H1 (cell line): ENCODE data around the gene MAGI2. TPM values are rescaled to one million over a fixed set of nuclear protein-coding genes. Genes with fewer than 3 reads are reported as not detected.

Experiments used
- CTCF ChIA-PET: fragments of 300-600 bp; sonication (Branson Sonifier 250); formaldehyde crosslinking; loops from one replicate; lab custom pipeline; 2021; ENCODE audit not compliant: partially characterized antibody; lab: Charles Lee
- POLR2A ChIA-PET: fragments of 300-600 bp; sonication (Branson Sonifier 250); formaldehyde crosslinking; loops from one replicate; lab custom pipeline; 2021; ENCODE audit warnings: inconsistent platforms; ENCODE audit not compliant: partially characterized antibody; lab: Charles Lee
- DNase-seq, 2 experiments: peaks; one replicate each; pipeline versions ENCODE4 v3.0.0 to v3.0.0-alpha.2; 2010 to 2022; ENCODE audit warnings: low spot score in 2 of 2, low read depth in 1 of 2, mixed read lengths in 1 of 2
- FAIRE-seq: peaks from 2 replicates; lab custom pipeline; 2011; peaks lifted over from hg19 to GRCh38; lab: Jason Lieb, UNC
- H2AFZ ChIP-seq: 2 replicates; pipeline ENCODE4 v1.8.1; 2012; ENCODE audit warnings: low read length, inconsistent platforms
- H2AK5ac ChIP-seq: 2 replicates; pipeline ENCODE4 v1.6.1; 2013; ENCODE audit warnings: low read depth, low read length
- H2BK120ac ChIP-seq: replicated peaks from 2 replicates; pipeline ENCODE3; 2013; ENCODE audit warnings: low read depth, low read length, inconsistent platforms
- H2BK12ac ChIP-seq: 2 replicates; pipeline ENCODE4 v1.6.1; 2013; ENCODE audit warnings: low read depth, low read length
- H2BK15ac ChIP-seq: 2 replicates; pipeline ENCODE4 v1.6.1; 2013; ENCODE audit warnings: low read length
- H2BK20ac ChIP-seq: 2 replicates; pipeline ENCODE4 v1.6.1; 2013; ENCODE audit warnings: low read length
- H2BK5ac ChIP-seq: 2 replicates; pipeline ENCODE4 v1.6.1; 2013; ENCODE audit warnings: low read depth, low read length
- H3K14ac ChIP-seq: 2 replicates; pipeline ENCODE4 v1.6.1; 2013; ENCODE audit warnings: inconsistent platforms; ENCODE audit not compliant: insufficient read length
- H3K18ac ChIP-seq: 2 replicates; pipeline ENCODE4 v1.6.1; 2013; ENCODE audit warnings: low read length; ENCODE audit errors: extremely low read depth
- H3K23ac ChIP-seq: 2 replicates; pipeline ENCODE4 v1.6.1; 2013; ENCODE audit warnings: inconsistent platforms; ENCODE audit not compliant: insufficient read length
- H3K23me2 ChIP-seq: 2 replicates; pipeline ENCODE4 v1.6.1; 2013; ENCODE audit warnings: low read depth, low read length
- H3K27ac ChIP-seq: 2 replicates; pipeline ENCODE4 v1.6.1; 2011; ENCODE audit warnings: low read depth, low read length, inconsistent platforms
- H3K27me3 ChIP-seq, 4 experiments: replicated peaks in 1 of 4; 1 replicate in 1 of 4; 2 replicates in 3 of 4; pipeline versions ENCODE4 v1.6.1 to v1.8.1; 2011 to 2013; ENCODE audit warnings: low read length in 3 of 4, mild to moderate bottlenecking in 3 of 4, inconsistent platforms in 2 of 4, mixed read lengths in 2 of 4, moderate library complexity in 1 of 4; ENCODE audit not compliant: control insufficient read depth in 3 of 4, insufficient read depth in 3 of 4; ENCODE audit errors: extremely low read depth in 1 of 4
- H3K36me3 ChIP-seq, 4 experiments: 2 replicates each; pipeline versions ENCODE4 v1.6.1 to v1.8.1; 2011 to 2013; ENCODE audit warnings: mild to moderate bottlenecking in 4 of 4, low read length in 3 of 4, moderate library complexity in 2 of 4, control low read depth in 1 of 4, inconsistent platforms in 1 of 4; ENCODE audit not compliant: insufficient read depth in 4 of 4, control insufficient read depth in 2 of 4
- H3K4ac ChIP-seq: replicated peaks from 2 replicates; pipeline ENCODE3; 2013; ENCODE audit warnings: low read length, low read depth, mixed read lengths, inconsistent platforms; ENCODE audit not compliant: insufficient read length
- H3K4me1 ChIP-seq, 4 experiments: replicated peaks in 1 of 4; 1 replicate in 1 of 4; 2 replicates in 3 of 4; pipeline versions ENCODE4 v1.6.1 to v1.8.1; 2011 to 2013; ENCODE audit warnings: low read length in 3 of 4, inconsistent platforms in 2 of 4, mixed read lengths in 1 of 4; ENCODE audit not compliant: insufficient read depth in 4 of 4, control insufficient read depth in 3 of 4
- H3K4me2 ChIP-seq, 2 experiments: 2 replicates each; pipeline versions ENCODE4 v1.6.1 to v1.8.1; 2011 to 2013; ENCODE audit warnings: low read depth in 2 of 2, low read length in 2 of 2, control low read depth in 1 of 2, inconsistent platforms in 1 of 2, mild to moderate bottlenecking in 1 of 2; ENCODE audit not compliant: insufficient read depth in 1 of 2
- H3K4me3 ChIP-seq, 4 experiments: fragments of 200-600, 300-600 bp in 1 of 4; sonication (generic), shearing (Covaris generic), sonication (Bioruptor Twin) in 1 of 4; 2 replicates each; pipeline versions ENCODE4 v1.5.1 to v1.8.1; 2011 to 2016; ENCODE audit warnings: low read length in 4 of 4, low read depth in 3 of 4, control low read depth in 2 of 4, inconsistent platforms in 2 of 4, mild to moderate bottlenecking in 2 of 4, mixed read lengths in 1 of 4, moderate library complexity in 1 of 4; ENCODE audit not compliant: insufficient read depth in 2 of 4; ENCODE audit errors: extremely low read depth in 1 of 4
- H3K56ac ChIP-seq: replicated peaks from 2 replicates; pipeline ENCODE3; 2013; ENCODE audit warnings: low read depth, mild to moderate bottlenecking, mixed read lengths, low read length, inconsistent platforms; ENCODE audit not compliant: insufficient read length
- H3K79me1 ChIP-seq: 2 replicates; pipeline ENCODE4 v1.6.1; 2013; ENCODE audit warnings: low read depth, low read length, control low read depth
- H3K79me2 ChIP-seq, 2 experiments: 2 replicates each; pipeline versions ENCODE4 v1.6.1 to v1.8.1; 2012 to 2013; ENCODE audit warnings: low read length in 2 of 2, mild to moderate bottlenecking in 2 of 2, inconsistent platforms in 1 of 2; ENCODE audit not compliant: insufficient read depth in 2 of 2, control insufficient read depth in 1 of 2
- H3K9ac ChIP-seq, 4 experiments: replicated peaks in 1 of 4; 1 replicate in 1 of 4; 2 replicates in 3 of 4; pipeline versions ENCODE4 v1.6.1 to v1.8.1; 2011 to 2013; ENCODE audit warnings: low read depth in 3 of 4, low read length in 3 of 4, control low read depth in 2 of 4, mild to moderate bottlenecking in 2 of 4, moderate library complexity in 2 of 4, inconsistent platforms in 1 of 4; ENCODE audit errors: extremely low read depth in 1 of 4
- H3K9me3 ChIP-seq, 2 experiments: 2 replicates each; pipeline versions ENCODE4 v1.6.1 to v1.8.1; 2012 to 2013; ENCODE audit warnings: mild to moderate bottlenecking in 2 of 2, moderate library complexity in 2 of 2, control low read depth in 1 of 2, inconsistent platforms in 1 of 2, low read depth in 1 of 2, low read length in 1 of 2, mixed read lengths in 1 of 2; ENCODE audit not compliant: insufficient read depth in 2 of 2
- H4K20me1 ChIP-seq, 2 experiments: replicated peaks in 1 of 2; 2 replicates each; pipeline versions ENCODE3 to v1.8.1; 2011 to 2013; ENCODE audit warnings: inconsistent platforms in 2 of 2, low read length in 2 of 2, mild to moderate bottlenecking in 1 of 2; ENCODE audit not compliant: insufficient read depth in 2 of 2, control insufficient read depth in 1 of 2
- H4K5ac ChIP-seq: 2 replicates; pipeline ENCODE4 v1.6.1; 2013; ENCODE audit warnings: low read length, low read depth, mixed read lengths, inconsistent platforms; ENCODE audit not compliant: insufficient read length
- H4K8ac ChIP-seq: 2 replicates; pipeline ENCODE4 v1.8.0; 2013; ENCODE audit warnings: mild to moderate bottlenecking, moderate library complexity, low read length, inconsistent platforms; ENCODE audit not compliant: insufficient read depth; ENCODE audit errors: extremely low read depth
- H4K91ac ChIP-seq: replicated peaks from 2 replicates; pipeline ENCODE3; 2013; ENCODE audit warnings: low read length, mixed read lengths, inconsistent platforms; ENCODE audit not compliant: insufficient read length
- CBX5 ChIP-seq: fragments of 300-800, 300-1000 bp; sonication (generic); IDR thresholded peaks from 2 replicates; pipeline ENCODE4 v1.7.1; 2016; ENCODE audit warnings: antibody characterized with exemption, low read length, low read depth
- CTCF ChIP-seq, 3 experiments: IDR thresholded peaks; 1 replicate in 2 of 3; 2 replicates in 1 of 3; pipeline versions ENCODE4 v1.5.1 to v1.6.1; 2011; ENCODE audit warnings: low read length in 3 of 3, mild to moderate bottlenecking in 3 of 3, inconsistent platforms in 2 of 3, low read depth in 1 of 3, moderate library complexity in 1 of 3; ENCODE audit not compliant: insufficient read depth in 1 of 3; ENCODE audit errors: control extremely low read depth in 1 of 3
- HDAC2 ChIP-seq, 2 experiments: fragments of 300-600 bp in 1 of 2; sonication (generic) in 1 of 2; IDR thresholded peaks; 2 replicates each; pipeline ENCODE4 v1.6.1; 2011 to 2012; ENCODE audit warnings: low read depth in 2 of 2, low read length in 2 of 2, mild to moderate bottlenecking in 2 of 2, moderate library complexity in 2 of 2, borderline replicate concordance in 1 of 2, inconsistent platforms in 1 of 2
- HDAC6 ChIP-seq: IDR thresholded peaks from one replicate; pipeline ENCODE4 v1.7.1; 2012; ENCODE audit warnings: low read depth, mild to moderate bottlenecking, inconsistent platforms, low read length, moderate library complexity
- KDM4A ChIP-seq: IDR thresholded peaks from one replicate; pipeline ENCODE4 v1.7.1; 2012; ENCODE audit warnings: low read depth, mild to moderate bottlenecking, moderate library complexity, low read length, inconsistent platforms; ENCODE audit not compliant: severe bottlenecking
- PHF8 ChIP-seq: fragments of 200-600 bp; sonication (generic); conservative IDR thresholded peaks from 2 replicates; pipeline ENCODE4 v1.7.1; 2012; ENCODE audit warnings: low read depth, mild to moderate bottlenecking, inconsistent platforms, low read length, moderate library complexity
- POLR2A ChIP-seq, 2 experiments: IDR thresholded peaks; 1 replicate in 1 of 2; 2 replicates in 1 of 2; pipeline ENCODE4 v1.6.1; 2011; ENCODE audit warnings: low read depth in 2 of 2, low read length in 2 of 2, mild to moderate bottlenecking in 2 of 2; ENCODE audit errors: control extremely low read depth in 1 of 2
- RFX5 ChIP-seq: IDR thresholded peaks from 2 replicates; pipeline ENCODE4 v1.6.1; 2011; ENCODE audit warnings: low read depth, low read length, improper control_type of control experiment, borderline replicate concordance
- SUZ12 ChIP-seq: fragments of 200-600 bp; sonication (generic); IDR thresholded peaks from 2 replicates; pipeline ENCODE4 v1.6.1; 2012; ENCODE audit warnings: mild to moderate bottlenecking, inconsistent platforms, low read length, moderate library complexity, mixed read lengths
- TAF1 ChIP-seq: IDR thresholded peaks from 2 replicates; pipeline ENCODE4 v1.6.1; 2011; ENCODE audit warnings: mild to moderate bottlenecking, low read depth, low read length
- WGBS, 2 experiments: shearing (Covaris generic) in 1 of 2; methylation state at CpG; one replicate each; pipeline versions ENCODE4 v1.1.6 to v1.1.7; 2013 to 2015; ENCODE audit warnings: low lambda C conversion rate in 2 of 2, mixed read lengths in 2 of 2, inconsistent platforms in 1 of 2, low coverage in 1 of 2, missing lambda C conversion rate in 1 of 2; ENCODE audit not compliant: insufficient replicate concordance in 2 of 2, insufficient coverage in 1 of 2, insufficient read length in 1 of 2; ENCODE audit errors: extremely low coverage in 1 of 2, missing lambda C conversion rate in 1 of 2; 5-methylcytosine and 5-hydroxymethylcytosine counted together
- polyA plus RNA-seq, 7 experiments: library from polyadenylated mRNA; depleted of rRNA in 3 of 7; stranded (reverse) in 5 of 7; unstranded in 2 of 7; fragments of >200 nt in 5 of 7; fragments of 200-250 nt in 2 of 7; gene quantifications; 1 replicate in 5 of 7; 2 replicates in 1 of 7; 4 replicates in 1 of 7; pipeline versions ENCODE4 v1.2.1 to v1.2.3, GENCODE V29; 2011 to 2013; ENCODE audit warnings: missing spikeins in 2 of 7, mixed read lengths in 2 of 7
- total RNA-seq: library from RNA; stranded (reverse); fragmentation: NEBNext Ultra II Directional; extraction: Animal tissue kit (Norgen Biotek cat#: 25700); gene quantifications from 2 replicates; pipeline ENCODE4 v1.2.1, GENCODE V29; 2021
- TF ChIP-seq, protein P1 (sequence below): IDR thresholded peaks from 2 replicates; pipeline ENCODE4 v1.6.1; 2012; ENCODE audit warnings: inconsistent platforms

Gene MAGI2
- total and polyA plus RNA-seq, 2 of the 8 experiments (the other 6 are each of a cell fraction or from before 2014, with no cell fraction given): 6.0 to 27.3 TPM

- Histone ChIP-seq H3K4me3 (no peak overlapping the region), H3K79me2 (no peaks in the 10 kb centered on the region), H4K5ac (no peak overlapping the region), H3K9me3 (no peaks in the 10 kb centered on the region), H3K14ac (no peak overlapping the region), H3K79me1 (no peaks in the 10 kb centered on the region), H2AFZ (no peak overlapping the region), H4K91ac (no peak overlapping the region), H3K18ac (no peak overlapping the region), H3K9ac (no peak overlapping the region), H3K36me3 (peaks cover 0 to 4% (median 2%) of the 10 kb centered on the region in 4 experiments; a peak in 3 of 8 replicates), H3K4me2 (no peak overlapping the region), H3K27ac (no peak overlapping the region), H2BK5ac (no peak overlapping the region), H4K8ac (no peak overlapping the region), H2BK12ac (no peak overlapping the region), H2BK15ac (no peak overlapping the region), H3K56ac (no peak overlapping the region), H2BK20ac (no peak overlapping the region), H3K4me1 (no peaks in the 10 kb centered on the region), H2BK120ac (no peak overlapping the region), H3K4ac (no peak overlapping the region), H3K23me2 (no peaks in the 10 kb centered on the region), H3K27me3 (no peaks in the 10 kb centered on the region), H4K20me1 (no peaks in the 10 kb centered on the region), H3K23ac (no peak overlapping the region), H2AK5ac (no peak overlapping the region)
- no peak for DNase-seq
- no peak for FAIRE-seq
- TF ChIP-seq POLR2A (IDR thresholded peaks at IDR 0.05; ENCODE audit: control extremely low read depth in 1 of 2, low read depth in 2 of 2, low read length in 2 of 2): no peak
- TF ChIP-seq CTCF (IDR thresholded peaks at IDR 0.05; ENCODE audit: control extremely low read depth in 1 of 3, insufficient read depth in 1 of 3, low read depth in 1 of 3, low read length in 3 of 3): no peak
- TF ChIP-seq KDM4A: no peak
- no peak for TF ChIP-seq HDAC6
- TF ChIP-seq SUZ12: no peak
- TF ChIP-seq, protein P1, sequence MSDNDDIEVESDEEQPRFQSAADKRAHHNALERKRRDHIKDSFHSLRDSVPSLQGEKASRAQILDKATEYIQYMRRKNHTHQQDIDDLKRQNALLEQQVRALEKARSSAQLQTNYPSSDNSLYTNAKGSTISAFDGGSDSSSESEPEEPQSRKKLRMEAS: no peak
- no peak for TF ChIP-seq PHF8
- no peak for TF ChIP-seq CBX5
- TF ChIP-seq TAF1: no peak
- no peak for TF ChIP-seq RFX5
- TF ChIP-seq HDAC2 (IDR thresholded peaks at IDR 0.05; ENCODE audit: borderline replicate concordance in 1 of 2, low read depth in 2 of 2, low read length in 2 of 2): no peak
- POLR2A ChIA-PET: interaction anchor here (0.9 kb wide), 1 partner anchor 44 kb away, joined by 3 read pairs; no protein-coding TSS in a partner anchor
- 97% methylated on average over 1 of the region's 1 CpG; no CpG with 5 or more reads in 1 of the 2 experiments for WGBS, 2 experiments
- CTCF ChIA-PET: no interaction called here
These were observed 1192.6 kb downstream of the MAGI2 start for GRCh38 chr7:78260826-78261225.
